HG03175 (cell line): ENCODE results near the gene RPS18.
"Not testable (repeated sequence)": the region's sequence is repeated elsewhere in the genome, so short reads cannot be mapped to it uniquely, and the experiment has no call there.

Source experiments
- ATAC-seq: cut with Tn5 transposase; IDR thresholded peaks from one replicate; pipeline ENCODE4 v1.9.1; 2021; ENCODE audit warnings: mild to moderate bottlenecking, moderate library complexity; ENCODE audit not compliant: unreplicated experiment

Gene RPS18

DNA sequence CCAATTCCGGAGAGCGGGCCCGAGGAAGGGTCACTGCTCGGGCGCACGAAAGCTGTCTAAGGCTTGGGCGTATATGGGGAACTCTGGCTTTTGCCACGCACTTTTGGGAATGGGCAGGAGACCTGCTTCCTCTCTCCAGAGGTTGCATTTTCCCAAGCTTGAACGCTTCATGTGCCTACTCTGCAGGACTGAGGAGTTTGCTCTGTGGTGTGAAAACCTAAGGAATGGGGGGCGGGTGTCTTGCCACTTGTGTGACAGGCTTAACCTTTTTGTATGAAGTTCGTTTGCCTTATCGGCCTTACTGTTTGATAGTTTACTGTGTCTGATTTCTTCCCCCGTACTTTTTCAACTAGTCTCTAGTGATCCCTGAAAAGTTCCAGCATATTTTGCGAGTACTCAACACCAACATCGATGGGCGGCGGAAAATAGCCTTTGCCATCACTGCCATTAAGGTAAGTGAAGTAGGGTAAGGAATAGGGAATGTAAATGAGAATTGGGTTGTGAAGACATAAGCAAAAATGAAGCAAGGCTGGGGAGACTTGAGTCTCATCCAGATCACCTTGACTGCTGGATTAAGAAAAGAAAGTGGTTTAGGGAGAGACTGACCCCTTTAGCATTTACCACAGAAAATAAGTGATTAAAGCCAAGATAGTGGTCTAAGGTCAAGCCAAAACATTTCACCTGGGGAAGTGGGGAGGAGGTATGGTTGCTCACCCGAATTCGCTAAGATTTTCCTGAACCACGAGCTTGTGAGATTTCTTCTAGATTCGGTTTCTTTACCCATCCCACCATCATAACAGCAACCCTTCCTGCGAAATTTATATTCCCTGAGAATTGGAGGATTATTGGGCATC lies 627 bp downstream of the RPS18 start:
- ATAC-seq = peak; percentile 13

- ATAC-seq = no peak
These were observed 1.5 kb downstream of the RPS18 start for GRCh38 chr6:33273129-33273923.

- ATAC-seq = no peak
These were observed 2.3 kb downstream of the RPS18 start for GRCh38 chr6:33273924-33274902.

DNA sequence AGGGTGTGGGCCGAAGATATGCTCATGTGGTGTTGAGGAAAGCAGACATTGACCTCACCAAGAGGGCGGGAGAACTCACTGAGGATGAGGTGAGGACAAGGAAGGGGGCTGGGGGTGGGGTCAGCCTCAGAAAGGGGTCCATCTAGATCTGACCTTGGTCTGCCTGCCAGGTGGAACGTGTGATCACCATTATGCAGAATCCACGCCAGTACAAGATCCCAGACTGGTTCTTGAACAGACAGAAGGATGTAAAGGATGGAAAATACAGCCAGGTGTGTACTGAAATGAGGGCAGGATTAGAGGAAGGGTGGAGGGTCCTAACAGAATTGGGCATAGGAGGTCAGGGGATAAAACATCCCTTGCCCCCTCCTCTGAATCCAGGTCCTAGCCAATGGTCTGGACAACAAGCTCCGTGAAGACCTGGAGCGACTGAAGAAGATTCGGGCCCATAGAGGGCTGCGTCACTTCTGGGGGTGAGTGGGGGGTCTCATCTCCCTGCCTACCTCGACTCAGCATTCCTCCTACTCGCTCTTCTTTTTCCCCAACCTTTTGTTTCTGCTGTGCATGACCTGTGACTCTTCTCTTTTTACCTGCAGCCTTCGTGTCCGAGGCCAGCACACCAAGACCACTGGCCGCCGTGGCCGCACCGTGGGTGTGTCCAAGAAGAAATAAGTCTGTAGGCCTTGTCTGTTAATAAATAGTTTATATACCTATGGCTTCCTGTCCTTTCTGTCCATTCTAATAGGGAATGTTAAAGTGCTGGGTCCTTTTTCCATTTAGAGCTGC lies 4.1 kb downstream of the RPS18 start:
- ATAC-seq = not testable (repeated sequence)

- ATAC-seq = no peak
These were observed 4.6 kb downstream of the RPS18 start for GRCh38 chr6:33276581-33276863.

GRCh38 chr6:33276864-33277662 lies 5.2 kb downstream of the RPS18 start, which contains the start of gene B3GALT4:
Gene B3GALT4, plus strand, starts transcription at chr6:33277123. Its CDS starts 297 bp downstream, at chr6:33277420.
- ATAC-seq = peak; percentile 52

- peak; percentile 27 for ATAC-seq
These were observed 6.0 kb downstream of the RPS18 start for GRCh38 chr6:33277663-33278391.

GRCh38 chr6:33278392-33278741 lies 6.5 kb downstream of the RPS18 start:
- ATAC-seq = no peak

DNA sequence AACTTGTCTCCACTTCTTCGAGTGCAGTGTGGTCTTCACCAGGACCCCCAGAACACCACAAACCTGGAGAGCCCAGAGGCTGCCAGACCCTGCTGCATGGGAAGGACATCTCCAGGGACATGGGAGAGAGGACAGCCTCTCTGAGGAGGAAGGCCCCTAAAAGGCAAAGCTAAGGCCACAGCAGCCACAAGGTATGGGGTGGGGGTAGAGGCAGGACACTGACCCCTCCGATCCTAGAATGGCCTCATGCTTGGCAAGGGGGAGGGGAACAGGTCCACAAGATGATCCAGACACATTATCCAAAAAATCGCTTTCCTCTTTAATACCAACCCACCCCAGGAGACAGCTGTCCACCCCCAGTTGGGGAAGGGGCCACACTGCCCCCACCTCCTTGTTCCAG lies 6.9 kb downstream of the RPS18 start:
- ATAC-seq = no peak

GRCh38 chr6:33279257-33279695 lies 7.4 kb downstream of the RPS18 start:
- ATAC-seq = no peak

DNA sequence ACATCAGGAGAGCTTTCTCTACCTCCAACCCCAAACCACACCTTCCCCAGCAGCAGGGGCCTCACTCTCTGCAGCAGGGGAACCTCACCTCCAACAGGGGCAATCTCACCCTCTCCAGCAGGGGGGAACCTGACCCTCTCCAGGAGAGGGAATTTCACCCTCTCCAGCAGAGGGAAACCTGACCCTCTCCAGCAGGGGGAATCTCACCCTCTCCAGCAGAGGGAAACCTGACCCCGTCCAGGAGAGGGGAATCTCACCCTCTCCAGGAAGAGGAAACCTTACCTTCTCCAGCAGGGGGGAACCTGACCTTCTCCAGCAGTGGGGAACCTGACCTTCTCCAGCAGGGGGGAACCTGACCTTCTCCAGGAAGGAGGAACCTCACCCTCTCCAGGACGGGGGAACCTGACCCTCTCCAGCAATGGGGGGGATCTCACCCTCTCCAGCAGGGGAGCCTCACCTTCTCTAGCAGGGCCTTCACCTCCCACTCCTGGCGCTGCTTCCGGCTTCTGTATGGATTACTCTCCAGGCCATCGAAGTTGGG lies 8.2 kb downstream of the RPS18 start:
- ATAC-seq = no peak

GRCh38 chr6:33280539-33280938 lies 8.7 kb downstream of the RPS18 start:
- no peak for ATAC-seq

- not testable (repeated sequence) for ATAC-seq
These were observed 13.3 kb downstream of the RPS18 start for GRCh38 chr6:33285214-33285613.

GRCh38 chr6:33286946-33287914 lies 15.4 kb downstream of the RPS18 start:
- ATAC-seq = no peak

GRCh38 chr6:33288141-33288920 lies 16.5 kb downstream of the RPS18 start:
- no peak for ATAC-seq
